Esophagus squamous epithelium (tissue), 5 donors: ENCODE data around the gene MYL6. TPM values are rescaled to one million over a fixed set of nuclear protein-coding genes. Genes with fewer than 3 reads are reported as not detected.

ENCODE experiments used
- DNase-seq: peaks from one replicate; lab custom pipeline; 2025; lab: John Stamatoyannopoulos, UW
- H3K27ac ChIP-seq, 4 donors: fragments of 200-600 bp; sonication (generic); one replicate each; pipeline ENCODE4 v1.5.1; 2016 to 2019; ENCODE audit warnings: mild to moderate bottlenecking in 1 of 4
- H3K27me3 ChIP-seq, 4 donors: fragments of 200-600 bp; sonication (generic); 1 replicate in 3 of 4; 2 replicates in 1 of 4; pipeline versions ENCODE4 v1.5.1 to v1.6.0; 2017 to 2021; ENCODE audit warnings: antibody characterized with exemption in 1 of 4
- H3K36me3 ChIP-seq, 3 donors: fragments of 200-600 bp; sonication (generic); one replicate each; pipeline ENCODE4 v1.5.1; 2016 to 2019
- H3K4me1 ChIP-seq, 3 donors: fragments of 200-600 bp; sonication (generic); one replicate each; pipeline ENCODE4 v1.5.1; 2017 to 2019
- H3K4me3 ChIP-seq, 4 donors: fragments of 200-600 bp; sonication (generic); 1 replicate in 3 of 4; 2 replicates in 1 of 4; pipeline ENCODE4 v1.5.1; 2016 to 2019; ENCODE audit warnings: mild to moderate bottlenecking in 2 of 4, moderate library complexity in 1 of 4
- H3K9me3 ChIP-seq, 3 donors: fragments of 200-600 bp; sonication (generic); one replicate each; pipeline ENCODE4 v1.5.1; 2016 to 2019
- POLR2A ChIP-seq, 4 donors: fragments of 450-650 bp; IDR thresholded peaks; one replicate each; pipeline ENCODE4 v1.6.1; 2017; ENCODE audit warnings: antibody characterized with exemption in 4 of 4, mild to moderate bottlenecking in 4 of 4, moderate library complexity in 3 of 4
- WGBS, 2 donors: methylation state at CpG; one replicate each; pipeline ENCODE4 v1.1.5; 2018; 5-methylcytosine and 5-hydroxymethylcytosine counted together
- intact Hi-C: fragments of 100-400 bp; cut with DNase I; formaldehyde crosslinking; loops from one replicate; pipeline ENCODE4 v1.15.0; 2022
- total RNA-seq, 4 donors: library from RNA; depleted of rRNA; stranded (reverse); fragments of >200 nt; gene quantifications; one replicate each; pipeline ENCODE4 v1.1.0, GENCODE V29; 2016
- TF ChIP-seq, protein P1 (sequence below), 6 experiments: fragments of 450-650 bp in 4 of 6; fragments of 200-600 bp in 2 of 6; sonication (generic) in 2 of 6; IDR thresholded peaks; one replicate each; pipeline ENCODE4 v1.5.1; 2016 to 2019; ENCODE audit warnings: antibody characterized with exemption in 6 of 6, mild to moderate bottlenecking in 4 of 6, moderate library complexity in 4 of 6
- donor health status: DM: yes; HTN: yes; CAD: no.

MYL6 gene
- total RNA-seq, 4 donors from 2014 or later: 1,011 to 2,279 (median 1,490) TPM

GRCh38 chr12:56152132-56152755, 5.9 kb upstream of the MYL6 start, which contains the start of gene MYL6B:
MYL6B (plus strand) TSS chr12:56152587; CDS start chr12:56153919, 1,332 bp downstream.
- TF ChIP-seq, protein P1, sequence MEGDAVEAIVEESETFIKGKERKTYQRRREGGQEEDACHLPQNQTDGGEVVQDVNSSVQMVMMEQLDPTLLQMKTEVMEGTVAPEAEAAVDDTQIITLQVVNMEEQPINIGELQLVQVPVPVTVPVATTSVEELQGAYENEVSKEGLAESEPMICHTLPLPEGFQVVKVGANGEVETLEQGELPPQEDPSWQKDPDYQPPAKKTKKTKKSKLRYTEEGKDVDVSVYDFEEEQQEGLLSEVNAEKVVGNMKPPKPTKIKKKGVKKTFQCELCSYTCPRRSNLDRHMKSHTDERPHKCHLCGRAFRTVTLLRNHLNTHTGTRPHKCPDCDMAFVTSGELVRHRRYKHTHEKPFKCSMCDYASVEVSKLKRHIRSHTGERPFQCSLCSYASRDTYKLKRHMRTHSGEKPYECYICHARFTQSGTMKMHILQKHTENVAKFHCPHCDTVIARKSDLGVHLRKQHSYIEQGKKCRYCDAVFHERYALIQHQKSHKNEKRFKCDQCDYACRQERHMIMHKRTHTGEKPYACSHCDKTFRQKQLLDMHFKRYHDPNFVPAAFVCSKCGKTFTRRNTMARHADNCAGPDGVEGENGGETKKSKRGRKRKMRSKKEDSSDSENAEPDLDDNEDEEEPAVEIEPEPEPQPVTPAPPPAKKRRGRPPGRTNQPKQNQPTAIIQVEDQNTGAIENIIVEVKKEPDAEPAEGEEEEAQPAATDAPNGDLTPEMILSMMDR (IDR thresholded peaks at IDR 0.05): peak in 2 of 6 experiments; percentile 1 to 32
- peak in 2 of 4 donors; percentile 65 to 67 for TF ChIP-seq POLR2A (IDR thresholded peaks at IDR 0.05)
- intact Hi-C loops: no loop called here

DNA sequence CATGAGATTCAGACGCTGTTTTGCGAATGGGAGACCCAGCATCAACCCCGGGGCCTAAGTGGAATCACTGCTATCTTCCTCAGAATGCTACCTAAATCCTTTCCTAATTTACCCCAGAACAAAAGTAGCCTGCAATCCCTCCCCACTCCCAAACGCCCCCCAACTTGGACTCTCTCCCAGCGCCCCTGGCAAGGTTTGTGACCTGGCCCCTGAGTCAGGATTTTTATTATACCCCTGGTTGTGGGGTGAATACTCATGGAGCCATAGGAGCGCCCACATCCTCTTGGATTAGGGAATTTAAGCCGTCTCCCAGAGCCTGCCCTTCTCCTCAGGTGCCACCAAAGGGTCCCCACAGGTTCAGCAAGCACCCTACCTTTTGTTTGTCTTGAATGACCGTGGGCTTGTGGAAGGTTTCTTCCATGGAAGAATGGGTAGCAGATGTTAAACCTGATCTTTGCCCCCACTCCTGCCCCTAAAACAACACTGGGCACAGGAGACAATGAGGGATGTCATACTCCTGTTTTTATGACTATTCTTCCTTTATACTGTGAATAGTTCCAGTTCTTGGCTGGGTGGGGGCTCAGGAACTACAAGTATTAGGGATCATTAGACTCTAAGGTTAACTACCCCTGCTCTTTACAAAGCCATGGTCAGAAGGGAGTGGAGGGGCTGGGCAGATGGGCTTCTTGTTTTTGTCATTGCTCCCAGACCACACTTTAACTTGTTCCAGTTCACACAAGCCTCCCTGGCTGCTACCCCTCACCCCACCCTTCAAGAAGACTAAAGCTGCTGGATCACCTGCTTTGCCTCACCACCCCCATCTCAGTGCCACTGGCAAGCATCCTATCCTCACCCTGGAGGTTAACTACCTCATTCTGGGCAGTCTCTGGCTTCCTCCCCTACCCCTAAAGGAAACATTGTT, 5.1 kb upstream of the MYL6 start:
- TF ChIP-seq POLR2A (IDR thresholded peaks at IDR 0.05): no peak
- Histone ChIP-seq H3K9me3 (no peaks in the 10 kb centered on the region), H3K36me3 (peaks cover 0 to 6% (median 0%) of the 10 kb centered on the region in 3 donors), H3K4me3 (peak overlapping the region; percentile 43 to 83 (median 68)), H3K27me3 (no peaks in the 10 kb centered on the region), H3K4me1 (peaks cover 16 to 44% (median 20%) of the 10 kb centered on the region in 3 donors), H3K27ac (peak overlapping the region; percentile 91 to 96 (median 96))
- no peak for DNase-seq
- WGBS, 2 donors: 4 to 8% methylated on average over 3 to 5 of the region's 8 CpGs
- intact Hi-C loops: no loop called here

More at GRCh38 chr12:56152132-56152755, 5.9 kb upstream of the MYL6 start, which contains the start of gene MYL6B:
- H3K4me1 ChIP-seq: peaks cover 16 to 42% (median 21%) of the 10 kb centered on the region in 3 donors
- H3K27ac ChIP-seq: peak within 1 kb of the TSS; percentile 91 to 96 (median 96)
- no peaks in the 10 kb centered on the region for H3K9me3 ChIP-seq
- H3K27me3 ChIP-seq: no peaks in the 10 kb centered on the region
- WGBS, 2 donors: 0 to 1% methylated on average over 7 to 25 of the region's 37 CpGs
- DNase-seq: peak; percentile 58
- H3K36me3 ChIP-seq: peaks cover 0 to 6% (median 0%) of the 10 kb centered on the region in 3 donors
- H3K4me3 ChIP-seq: peak within 1 kb of the TSS; percentile 43 to 83 (median 68)

GRCh38 chr12:56153678-56154065, 4.5 kb upstream of the MYL6 start:
- Histone ChIP-seq H3K27ac (no peak overlapping the region), H3K36me3 (peaks cover 0 to 6% (median 0%) of the 10 kb centered on the region in 3 donors), H3K4me3 (no peak overlapping the region), H3K9me3 (no peaks in the 10 kb centered on the region), H3K27me3 (no peaks in the 10 kb centered on the region), H3K4me1 (peaks cover 16 to 44% (median 20%) of the 10 kb centered on the region in 3 donors)
- no peak for DNase-seq
- WGBS, 2 donors: 43% methylated on average over 1 of the region's 5 CpGs; no CpG with 5 or more reads in 1 of the 2 donors
- intact Hi-C loops: no loop called here
- TF ChIP-seq POLR2A (IDR thresholded peaks at IDR 0.05): no peak
- TF ChIP-seq, protein P1 (IDR thresholded peaks at IDR 0.05): no peak

GRCh38 chr12:56154246-56154771, 3.9 kb upstream of the MYL6 start:
- Histone ChIP-seq H3K27me3 (no peaks in the 10 kb centered on the region), H3K4me1 (peaks cover 20 to 47% (median 21%) of the 10 kb centered on the region in 3 donors), H3K4me3 (no peak overlapping the region), H3K36me3 (peaks cover 0 to 7% (median 2%) of the 10 kb centered on the region in 3 donors), H3K27ac (no peak overlapping the region), H3K9me3 (no peaks in the 10 kb centered on the region)
- DNase-seq: no peak
- intact Hi-C loops: no loop called here
- 100% methylated on average over 1 of the region's 1 CpG for WGBS, 2 donors
- no peak for TF ChIP-seq POLR2A (IDR thresholded peaks at IDR 0.05)

- no peak overlapping the region for H3K4me3 ChIP-seq
- H3K4me1 ChIP-seq: peaks cover 25 to 52% (median 26%) of the 10 kb centered on the region in 3 donors
- H3K36me3 ChIP-seq: peaks cover 0 to 12% (median 6%) of the 10 kb centered on the region in 3 donors
- H3K27ac ChIP-seq: no peak overlapping the region
- intact Hi-C loops: no loop called here
- DNase-seq: no peak
- no peaks in the 10 kb centered on the region for H3K27me3 ChIP-seq
- TF ChIP-seq, protein P1 (IDR thresholded peaks at IDR 0.05): no peak
- no peak for TF ChIP-seq POLR2A (IDR thresholded peaks at IDR 0.05)
- 79 to 88% methylated on average over 2 to 4 of the region's 5 CpGs for WGBS, 2 donors
- H3K9me3 ChIP-seq: no peaks in the 10 kb centered on the region
Measured at GRCh38 chr12:56154818-56155217, 3.3 kb upstream of the MYL6 start.
